Measurements from ENCODE around the gene DDC.
A peak's percentile ranks its signal among the peaks of the same experiment; 100 is the strongest.

The DDC gene

DNA sequence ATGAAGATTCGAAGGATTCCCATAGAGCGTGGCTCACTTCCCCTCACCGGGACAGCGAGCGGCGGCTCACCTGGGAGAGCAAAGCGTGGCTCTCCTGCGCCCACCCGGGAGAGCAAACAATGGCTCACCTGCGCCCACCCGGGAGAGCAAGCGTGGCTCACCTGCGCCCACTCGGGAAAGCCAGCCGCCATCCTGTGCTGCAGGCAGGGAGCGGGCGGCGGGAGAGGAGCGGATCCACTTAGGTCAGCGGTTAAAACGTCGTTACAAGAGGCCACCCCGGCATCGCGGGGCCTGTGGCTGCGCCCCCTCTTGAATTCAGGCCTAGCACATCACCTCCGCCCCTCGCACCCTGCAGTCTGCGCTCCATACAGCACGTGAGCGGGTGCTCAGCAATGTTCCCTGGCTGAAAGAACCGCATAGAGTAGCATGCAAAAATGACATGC lies 114.6 kb downstream of the DDC start:
- DNase-seq (ENCODE audit: low spot score) = no peak

DNA sequence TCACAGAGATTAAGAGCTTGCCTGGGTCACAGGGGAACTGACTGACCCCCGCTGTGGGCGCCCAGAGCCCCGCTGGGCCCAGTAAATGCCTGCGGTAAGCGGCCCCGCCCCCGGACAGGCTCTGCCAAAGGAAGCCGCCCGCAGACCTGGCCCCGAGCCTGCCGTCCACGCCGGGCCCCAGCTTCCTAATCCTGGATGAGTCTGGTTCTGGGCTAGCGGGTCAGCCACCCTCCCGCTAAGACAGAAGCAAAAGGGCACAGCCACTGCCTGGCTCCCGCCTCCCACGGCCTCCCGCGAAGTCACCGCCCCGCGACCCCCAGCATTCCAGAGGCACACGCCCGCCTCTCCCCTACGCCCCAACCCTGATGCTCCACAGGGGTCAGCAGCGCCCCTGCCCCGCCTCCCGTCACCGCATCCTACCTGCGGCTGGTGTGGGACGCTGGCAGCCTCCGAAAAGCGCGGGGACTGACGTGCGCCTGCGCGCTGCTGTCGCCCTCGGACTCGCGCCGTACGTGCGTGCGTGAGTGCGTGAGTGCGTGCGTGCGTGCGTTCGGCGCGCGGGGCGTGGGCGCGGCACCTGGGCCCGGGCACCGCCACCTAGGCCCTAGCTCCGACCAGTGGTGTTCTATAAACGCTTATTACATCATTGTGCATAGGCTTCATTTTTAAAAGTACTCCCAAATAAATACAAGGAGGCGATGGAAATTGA lies 115.2 kb downstream of the DDC start, which contains the start of gene FIGNL1:
Gene FIGNL1, minus strand, starts transcription at position 470 of the 709 bp plus-strand sequence. CDS start 3,063 bp downstream, outside the sequence.
- DNase-seq (ENCODE audit: low spot score) = peak; percentile 69

GRCh38 chr7:50449501-50449880 lies 115.7 kb downstream of the DDC start:
- no peak for DNase-seq (ENCODE audit: low spot score)

DNA sequence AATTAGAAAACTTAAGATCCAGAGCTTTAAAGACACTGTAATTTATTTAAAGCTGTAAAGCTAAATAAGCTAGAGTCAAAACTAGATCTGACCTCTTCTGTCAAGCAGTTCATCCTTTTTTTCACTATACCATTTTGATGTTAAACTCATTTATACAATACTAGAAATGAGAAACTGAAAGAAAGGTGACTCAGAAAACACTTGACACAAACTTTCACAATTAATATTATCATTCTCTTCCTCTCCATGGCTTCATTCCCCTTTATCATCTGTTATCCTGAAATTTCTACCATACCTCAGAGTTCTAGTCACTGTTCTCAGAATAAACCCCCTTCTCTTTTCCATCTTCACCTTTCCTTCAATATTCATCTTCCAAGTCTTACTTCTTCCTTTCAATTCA lies 116.4 kb downstream of the DDC start:
- DNase-seq (ENCODE audit: low spot score) = no peak

DNA sequence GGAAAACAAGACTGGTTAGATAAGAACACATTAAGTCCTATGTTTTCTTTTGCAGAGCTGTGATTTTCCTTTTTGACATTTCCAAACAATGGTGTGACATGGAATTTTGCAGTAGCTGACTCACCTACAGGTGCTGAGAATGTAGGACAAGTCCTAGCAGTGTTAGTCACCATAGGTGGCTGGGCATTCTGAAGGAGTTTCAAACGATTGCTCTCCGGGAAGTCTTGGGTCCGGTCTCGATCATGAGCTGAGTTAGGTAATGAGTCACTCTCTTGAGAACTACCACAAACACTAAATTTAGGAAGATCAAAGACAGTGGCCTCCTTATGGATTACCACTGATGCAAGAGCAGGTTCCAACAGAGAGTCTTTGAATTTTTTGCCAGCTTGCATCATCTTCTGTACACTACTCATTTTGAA lies 118.7 kb downstream of the DDC start:
- DNase-seq (ENCODE audit: low spot score) = no peak

DNA sequence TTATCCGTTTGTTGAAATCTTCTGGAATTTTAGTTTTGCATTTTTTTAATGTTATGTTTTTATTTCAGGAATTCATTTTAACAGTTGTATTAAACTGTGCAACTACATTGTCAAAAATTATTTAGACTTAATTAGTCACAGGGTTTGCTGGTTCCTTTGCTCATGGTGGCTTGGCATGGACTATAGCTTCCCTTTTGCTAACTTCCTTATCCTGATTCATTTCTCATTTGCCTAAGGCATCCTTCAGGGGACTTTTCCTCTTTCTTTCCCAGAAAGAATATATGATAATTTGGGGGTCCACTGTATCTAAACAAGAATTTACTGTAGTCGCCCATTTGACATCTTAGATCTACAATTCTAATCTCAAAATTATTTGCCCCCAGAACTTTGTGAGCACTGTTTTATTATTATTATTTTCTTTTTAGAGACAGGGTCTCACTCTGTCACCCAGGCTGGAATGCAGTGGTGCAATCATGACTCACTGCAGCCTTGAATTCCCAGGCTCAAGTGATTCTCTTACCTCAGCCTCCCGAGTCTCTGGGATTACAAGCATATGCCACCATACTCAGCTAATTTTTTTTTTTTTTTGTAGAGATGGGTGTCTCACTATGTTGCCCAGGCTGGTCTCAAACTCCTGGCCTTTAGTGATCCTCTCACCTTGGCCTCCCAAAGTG lies 128.9 kb downstream of the DDC start:
- DNase-seq (ENCODE audit: low spot score) = no peak

DNA sequence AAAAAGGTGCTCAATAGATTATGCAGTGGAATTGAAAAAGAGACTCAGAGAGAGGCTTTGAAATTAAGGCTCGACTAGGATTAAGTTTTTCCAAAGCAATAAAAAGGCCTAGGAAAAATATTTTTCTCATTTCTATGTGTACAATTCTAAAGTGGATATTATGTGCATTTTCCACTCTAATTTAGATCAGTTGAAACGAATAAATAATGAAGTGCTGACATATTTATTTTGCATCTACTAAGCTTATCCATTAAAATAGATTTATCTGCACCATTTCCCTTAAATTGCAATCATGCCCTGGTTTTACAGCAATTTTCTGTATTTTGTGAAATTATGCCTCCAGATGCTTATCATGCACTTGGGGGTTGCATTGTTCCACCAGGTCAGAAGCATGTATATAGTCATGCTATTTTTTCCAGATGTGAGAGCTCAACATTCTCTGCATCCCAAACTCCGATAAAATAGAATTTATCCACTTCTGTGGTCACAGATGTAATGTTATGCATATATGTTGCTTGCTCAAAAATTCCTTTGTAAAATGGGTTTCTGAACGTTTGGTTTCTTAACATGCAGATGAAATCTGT lies 133.4 kb downstream of the DDC start:
- no peak for DNase-seq (ENCODE audit: low spot score)

DNA sequence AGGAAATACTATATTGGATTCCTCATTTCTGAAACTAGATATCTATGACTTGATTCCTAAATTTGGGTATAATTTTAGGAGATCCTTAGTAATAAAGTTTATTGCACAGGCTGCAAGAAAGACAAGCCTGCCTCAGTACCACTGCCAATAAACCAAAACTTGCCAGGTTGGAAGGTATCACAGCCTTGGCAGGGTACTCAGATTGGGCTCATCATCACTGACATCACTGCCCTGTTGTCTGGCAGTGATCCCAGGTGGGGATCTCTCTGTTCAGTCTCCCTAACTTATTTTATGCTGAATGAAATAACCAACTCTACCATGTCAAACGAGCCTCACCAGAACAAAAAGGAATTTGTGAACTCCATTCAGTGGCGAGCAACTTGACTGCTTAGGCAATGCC lies 133.9 kb downstream of the DDC start:
- DNase-seq (ENCODE audit: low spot score) = no peak

DNA sequence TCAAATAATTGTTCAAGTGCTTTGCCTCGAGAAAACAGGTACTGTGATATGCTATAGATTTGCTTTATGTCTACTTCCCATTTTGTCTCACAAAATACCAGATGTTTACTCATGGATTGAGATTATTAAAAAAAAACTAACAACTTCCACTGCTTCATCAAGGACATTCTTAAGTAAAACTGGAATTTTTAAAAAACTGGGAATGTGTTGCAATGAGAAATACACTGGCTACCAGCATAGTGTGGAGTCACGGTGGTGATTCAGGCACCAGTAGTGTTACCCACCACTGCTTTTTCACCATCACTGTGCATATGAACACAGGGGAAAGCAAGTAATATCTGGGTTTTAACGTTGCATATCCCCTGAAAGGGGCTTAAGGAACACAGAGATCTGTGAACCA lies 136.3 kb downstream of the DDC start:
- DNase-seq (ENCODE audit: low spot score) = no peak

- no peak for DNase-seq (ENCODE audit: low spot score)
These were observed 137.7 kb downstream of the DDC start for GRCh38 chr7:50427518-50427917.

DNA sequence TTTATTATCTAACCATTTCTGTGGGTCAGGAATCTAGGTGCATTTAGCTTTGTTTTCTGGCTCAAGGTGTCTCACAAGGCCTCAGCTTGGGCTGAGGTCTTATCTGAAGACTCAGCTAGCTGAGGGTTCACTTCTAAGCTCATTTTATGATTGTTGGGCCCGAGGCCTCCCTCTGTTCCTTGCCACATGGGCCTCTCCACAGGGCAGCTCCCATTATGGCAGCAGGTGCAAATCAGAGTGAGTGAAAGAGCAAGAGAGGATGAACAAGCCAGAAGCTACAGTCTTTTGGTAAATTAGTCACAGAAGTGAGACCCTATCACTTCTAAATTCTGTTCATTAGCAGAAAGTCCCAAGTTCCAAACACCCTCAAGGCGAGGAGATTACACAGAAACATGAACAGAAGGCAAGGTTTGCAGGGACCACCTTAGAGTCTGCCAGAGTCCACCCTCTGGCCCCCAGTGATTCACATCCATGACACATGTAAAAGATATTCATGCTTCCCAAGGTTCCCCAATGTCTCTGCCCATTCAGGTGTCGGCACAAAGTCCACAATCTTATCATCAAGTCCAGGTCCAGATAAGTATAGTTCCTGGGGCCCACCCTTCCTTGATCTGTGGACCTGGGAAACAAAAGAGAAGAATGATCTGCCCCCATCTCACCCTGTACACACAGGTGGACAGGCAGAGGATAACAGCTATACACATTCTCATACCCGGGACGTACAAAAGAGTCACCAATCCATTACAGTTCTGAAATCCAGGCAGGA lies 138.7 kb downstream of the DDC start:
- DNase-seq (ENCODE audit: low spot score) = no peak

DNA sequence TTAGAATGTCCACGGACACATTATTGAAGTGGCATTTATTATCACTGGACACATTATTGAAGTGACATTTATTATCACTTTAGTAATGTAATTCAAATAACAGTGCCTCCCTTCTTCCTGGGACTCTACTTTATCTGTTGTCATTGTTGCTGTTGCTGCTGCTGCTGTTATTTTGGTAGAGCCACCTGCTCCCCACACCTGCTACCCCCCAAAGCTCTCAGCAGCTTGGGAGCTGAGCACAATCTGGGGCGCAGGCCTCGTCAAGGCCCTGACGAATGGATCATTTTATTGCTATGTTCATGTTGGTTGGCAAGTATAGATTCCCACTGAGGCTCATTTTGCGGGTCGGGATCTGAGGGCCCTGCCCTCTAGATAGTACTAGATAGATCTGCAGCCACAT lies 139.9 kb downstream of the DDC start:
- DNase-seq (ENCODE audit: low spot score) = no peak

DNA sequence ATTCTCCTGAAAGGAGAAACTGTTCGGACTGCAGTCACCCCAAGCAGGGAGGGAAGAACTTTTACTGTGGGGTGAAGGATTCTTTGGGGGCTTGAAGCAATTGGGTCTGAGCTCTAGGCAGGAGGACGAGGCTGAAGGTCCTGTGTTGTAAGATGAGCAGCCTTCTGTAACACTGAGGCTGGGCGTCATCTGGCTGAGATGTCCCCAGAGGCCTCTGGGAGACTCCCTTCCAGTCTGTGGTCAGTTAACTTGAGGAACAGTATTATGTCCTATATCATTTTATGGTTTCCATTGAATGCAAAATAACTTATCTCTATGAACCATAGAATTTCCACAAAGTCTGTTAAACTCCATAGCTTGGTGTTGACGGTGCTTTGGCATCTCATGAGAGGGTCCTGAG lies 141.3 kb downstream of the DDC start:
- DNase-seq (ENCODE audit: low spot score) = no peak

DNA sequence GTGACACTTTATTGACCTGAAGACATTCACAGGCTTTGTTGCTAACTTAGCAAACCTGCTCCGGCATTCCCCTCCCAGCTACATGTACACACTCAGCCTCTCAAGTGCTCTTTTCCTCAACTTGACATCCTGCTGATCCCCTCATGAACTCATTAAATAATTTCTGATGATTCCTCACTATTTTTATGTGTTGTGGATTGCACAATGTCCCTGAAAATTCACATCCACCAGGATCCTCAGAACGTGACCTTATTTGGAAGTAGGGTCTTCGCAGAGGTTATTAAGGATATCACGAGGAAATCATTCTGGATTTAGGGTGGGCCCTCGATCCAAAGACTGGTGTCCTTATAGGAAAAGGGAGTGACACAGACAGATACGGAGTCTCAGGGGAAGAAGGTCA lies 142.3 kb downstream of the DDC start:
- DNase-seq (ENCODE audit: low spot score) = no peak

DNA sequence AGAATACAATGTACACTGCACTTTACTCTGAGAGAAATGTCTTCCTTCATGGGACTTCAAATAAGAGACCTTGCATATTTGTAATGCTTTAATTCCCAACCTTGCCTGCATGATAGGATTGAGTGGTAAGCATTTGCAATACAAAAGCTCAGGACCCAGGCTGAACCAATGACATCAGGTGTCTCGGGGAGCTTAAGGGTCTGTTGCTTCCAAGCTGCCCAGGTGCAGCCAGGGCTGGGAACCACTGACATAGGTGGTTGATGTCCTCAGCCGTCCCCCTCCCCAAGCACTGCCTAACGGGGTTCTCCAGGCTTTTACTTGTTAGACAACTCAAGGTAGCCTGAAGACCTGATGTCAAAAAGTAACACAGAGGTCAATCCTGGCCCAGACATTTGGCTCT lies 144.2 kb downstream of the DDC start:
- no peak for DNase-seq (ENCODE audit: low spot score)

DNA sequence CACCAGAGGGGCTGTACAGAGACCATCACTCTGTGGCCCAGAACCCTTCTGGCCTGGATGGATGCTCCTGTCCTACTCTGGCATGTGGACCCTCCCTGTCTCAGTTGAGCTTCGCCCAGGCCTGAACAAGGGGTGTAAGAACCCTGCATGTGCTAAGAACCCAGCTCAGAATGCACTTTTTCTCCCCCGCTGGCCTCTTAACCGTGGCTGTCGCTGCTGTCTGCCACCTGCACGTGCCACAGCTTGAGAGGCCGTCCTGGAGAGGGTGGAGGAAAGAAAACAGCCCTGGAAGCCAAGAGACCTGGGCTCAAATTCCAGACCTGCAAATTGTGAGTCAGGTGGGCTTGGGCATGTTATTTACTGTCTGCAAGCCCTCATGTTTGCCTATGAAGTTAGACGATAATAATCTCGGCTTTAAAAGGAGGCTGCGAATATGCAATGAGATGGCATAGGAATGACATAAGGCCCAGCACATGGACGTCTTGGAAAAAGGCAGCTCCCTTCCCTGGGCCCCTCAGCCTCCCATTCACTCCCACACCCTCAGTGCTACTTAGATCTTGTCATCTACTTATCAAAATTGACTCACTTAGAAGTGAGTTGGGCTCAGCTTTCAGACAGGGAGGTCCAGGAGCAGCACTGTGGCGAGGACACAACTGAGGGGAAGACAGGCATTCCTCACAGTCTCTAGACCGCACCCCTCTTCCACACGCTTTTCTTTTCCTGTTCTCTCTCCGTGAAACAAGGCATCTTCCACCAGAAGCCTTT lies 146.5 kb downstream of the DDC start:
- no peak for DNase-seq (ENCODE audit: low spot score)

GRCh38 chr7:50418086-50418515 lies 147.1 kb downstream of the DDC start:
- peak; percentile 58 for DNase-seq (ENCODE audit: low spot score)

DNA sequence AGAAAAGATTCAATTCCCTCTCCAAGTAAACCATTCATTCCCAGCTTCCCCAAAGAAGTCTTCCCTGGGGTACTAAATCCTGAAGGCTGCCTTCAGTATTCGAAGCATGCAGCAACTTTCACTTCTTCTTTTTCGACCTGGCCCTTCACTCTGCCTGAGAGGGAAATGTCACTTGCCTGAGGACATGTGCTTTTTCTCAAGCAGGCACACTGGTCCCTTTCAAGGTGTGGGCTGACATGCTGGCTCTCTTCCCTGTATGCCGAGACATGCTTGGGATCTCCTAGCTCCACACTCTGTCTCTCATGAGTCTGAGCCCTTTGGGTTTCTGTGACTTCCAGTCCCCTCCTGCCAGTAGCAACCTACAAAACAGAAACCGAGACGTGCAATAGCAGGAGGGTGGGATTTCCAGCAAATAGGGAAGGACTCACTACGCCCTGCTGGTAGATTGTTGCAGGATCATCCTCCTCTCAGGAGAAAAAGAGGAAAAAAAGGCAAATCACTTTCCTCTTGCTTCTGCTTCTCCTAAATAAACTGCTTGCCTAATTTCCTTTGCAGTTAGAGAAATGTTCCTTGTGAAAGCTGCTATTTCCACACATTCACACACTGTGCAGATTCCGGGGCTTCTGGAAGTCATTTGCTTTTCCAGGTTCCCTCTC lies 148.6 kb downstream of the DDC start:
- peak; percentile 38 for DNase-seq (ENCODE audit: low spot score)

GRCh38 chr7:50415844-50416364 lies 149.3 kb downstream of the DDC start:
- no peak for DNase-seq (ENCODE audit: low spot score)

- DNase-seq (ENCODE audit: low spot score) = no peak
These were observed 151.6 kb downstream of the DDC start for GRCh38 chr7:50413561-50413960.

DNA sequence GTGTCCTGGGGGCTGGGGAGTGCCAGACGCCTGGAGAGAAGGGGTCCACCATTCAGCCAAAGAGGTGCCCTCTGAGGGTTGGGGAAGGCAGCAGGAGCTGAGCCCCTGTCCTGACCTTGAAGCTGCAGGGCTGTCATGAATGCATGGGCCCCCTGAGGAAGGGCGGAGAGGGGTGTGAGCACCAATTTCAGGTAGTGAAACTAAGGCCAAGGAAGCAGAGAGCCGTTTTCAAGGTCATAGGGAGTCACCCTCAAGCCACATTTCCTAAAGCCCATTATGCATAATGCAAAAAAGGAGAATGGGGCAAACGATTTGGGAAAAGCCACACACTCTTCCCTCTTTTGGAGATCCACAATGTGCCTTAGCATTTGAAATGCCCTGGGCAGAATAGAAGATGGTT lies 152.2 kb downstream of the DDC start:
- DNase-seq (ENCODE audit: low spot score) = no peak
